ENCODE measurements around the gene HSPA14.
"Not testable (repeated sequence)": the region's sequence is repeated elsewhere in the genome, so short reads cannot be mapped to it uniquely, and the experiment has no call there.

The HSPA14 gene

GRCh38 chr10:14810969-14811953, 26.8 kb upstream of the HSPA14 start:
- H3F3A ChIP-seq (ENCODE audit: insufficient read depth), result no peaks in the 10 kb centered on the region
- H2AFZ ChIP-seq (ENCODE audit: low read depth, low read length, severe bottlenecking), result no peak overlapping the region
- H3K36me3 ChIP-seq (ENCODE audit: low read length), result no peaks in the 10 kb centered on the region
- no peaks in the 10 kb centered on the region for H3K27me3 ChIP-seq (ENCODE audit: low read length)
- no peak overlapping the region for H3K4me3 ChIP-seq (ENCODE audit: insufficient read depth, low read length, poor library complexity, severe bottlenecking)
- no peaks in the 10 kb centered on the region for H3K9me2 ChIP-seq (replicated peaks; ENCODE audit: insufficient read depth, low read length)
- H3K79me2 ChIP-seq (ENCODE audit: insufficient read depth, low read length), result no peaks in the 10 kb centered on the region
- H3K4me2 ChIP-seq (ENCODE audit: low read depth, low read length, poor library complexity, severe bottlenecking), result no peak overlapping the region
- no peaks in the 10 kb centered on the region for H4K20me1 ChIP-seq (ENCODE audit: low read depth, low read length)
- H3K9me3 ChIP-seq (ENCODE audit: insufficient read depth, low read length), result no peaks in the 10 kb centered on the region
- no peak overlapping the region for H3K27ac ChIP-seq (ENCODE audit: low read depth, low read length)
- TF ChIP-seq CTCF (IDR thresholded peaks at IDR 0.05; ENCODE audit: insufficient read depth, low read length, poor library complexity, severe bottlenecking), result no peak
- TF ChIP-seq EZH2phosphoT487 (conservative IDR thresholded peaks at IDR 0.05; ENCODE audit: low read length), result no peak
- H3K9ac ChIP-seq (ENCODE audit: low read length), result no peak overlapping the region

GRCh38 chr10:14812271-14812670, 25.8 kb upstream of the HSPA14 start:
- H3K4me2 ChIP-seq (ENCODE audit: low read depth, low read length, poor library complexity, severe bottlenecking), result no peak overlapping the region

GRCh38 chr10:14815681-14816080, 22.4 kb upstream of the HSPA14 start:
- Histone ChIP-seq H3K27me3 (ENCODE audit: low read length) (no peaks in the 10 kb centered on the region), H3K4me3 (ENCODE audit: insufficient read depth, low read length, poor library complexity, severe bottlenecking) (no peak overlapping the region), H3K36me3 (ENCODE audit: low read length) (no peaks in the 10 kb centered on the region), H2AFZ (ENCODE audit: low read depth, low read length, severe bottlenecking) (no peak overlapping the region), H3K9me2 (replicated peaks; ENCODE audit: insufficient read depth, low read length) (no peaks in the 10 kb centered on the region), H3K4me2 (ENCODE audit: low read depth, low read length, poor library complexity, severe bottlenecking) (no peak overlapping the region), H3K27ac (ENCODE audit: low read depth, low read length) (no peak overlapping the region), H3K9ac (ENCODE audit: low read length) (no peak overlapping the region), H3F3A (ENCODE audit: insufficient read depth) (no peaks in the 10 kb centered on the region), H3K79me2 (ENCODE audit: insufficient read depth, low read length) (no peaks in the 10 kb centered on the region), H3K9me3 (ENCODE audit: insufficient read depth, low read length) (no peaks in the 10 kb centered on the region), H4K20me1 (ENCODE audit: low read depth, low read length) (no peaks in the 10 kb centered on the region)
- TF ChIP-seq CTCF (IDR thresholded peaks at IDR 0.05; ENCODE audit: insufficient read depth, low read length, poor library complexity, severe bottlenecking), result no peak
- no peak for TF ChIP-seq EZH2phosphoT487 (conservative IDR thresholded peaks at IDR 0.05; ENCODE audit: low read length)

More at GRCh38 chr10:14812271-14812670, 25.8 kb upstream of the HSPA14 start:
- Histone ChIP-seq H3K27ac (ENCODE audit: low read depth, low read length) (no peak overlapping the region), H3K9ac (ENCODE audit: low read length) (no peak overlapping the region), H3K4me3 (ENCODE audit: insufficient read depth, low read length, poor library complexity, severe bottlenecking) (no peak overlapping the region), H4K20me1 (ENCODE audit: low read depth, low read length) (no peaks in the 10 kb centered on the region), H3K79me2 (ENCODE audit: insufficient read depth, low read length) (no peaks in the 10 kb centered on the region), H3K27me3 (ENCODE audit: low read length) (no peaks in the 10 kb centered on the region), H3F3A (ENCODE audit: insufficient read depth) (no peaks in the 10 kb centered on the region), H2AFZ (ENCODE audit: low read depth, low read length, severe bottlenecking) (no peak overlapping the region), H3K9me3 (ENCODE audit: insufficient read depth, low read length) (no peaks in the 10 kb centered on the region), H3K36me3 (ENCODE audit: low read length) (no peaks in the 10 kb centered on the region), H3K9me2 (replicated peaks; ENCODE audit: insufficient read depth, low read length) (no peaks in the 10 kb centered on the region)
- TF ChIP-seq EZH2phosphoT487 (conservative IDR thresholded peaks at IDR 0.05; ENCODE audit: low read length) (no peak), CTCF (IDR thresholded peaks at IDR 0.05; ENCODE audit: insufficient read depth, low read length, poor library complexity, severe bottlenecking) (no peak)

- H3K27ac ChIP-seq (ENCODE audit: low read depth, low read length); H3K9ac ChIP-seq (ENCODE audit: low read length); H3K9me2 ChIP-seq (replicated peaks; ENCODE audit: insufficient read depth, low read length); H3K9me3 ChIP-seq (ENCODE audit: insufficient read depth, low read length); H3K4me2 ChIP-seq (ENCODE audit: low read depth, low read length, poor library complexity, severe bottlenecking); H3K36me3 ChIP-seq (ENCODE audit: low read length); H3K27me3 ChIP-seq (ENCODE audit: low read length); H3K79me2 ChIP-seq (ENCODE audit: insufficient read depth, low read length); H2AFZ ChIP-seq (ENCODE audit: low read depth, low read length, severe bottlenecking); H3K4me3 ChIP-seq (ENCODE audit: insufficient read depth, low read length, poor library complexity, severe bottlenecking); H3F3A ChIP-seq (ENCODE audit: insufficient read depth); H4K20me1 ChIP-seq (ENCODE audit: low read depth, low read length): not testable (repeated sequence)
These were observed 21.4 kb upstream of the HSPA14 start for GRCh38 chr10:14816717-14817116.

Data from SU-DHL-6 (cell line).